ENCODE data around the gene ARL3.

The ARL3 gene

DNA sequence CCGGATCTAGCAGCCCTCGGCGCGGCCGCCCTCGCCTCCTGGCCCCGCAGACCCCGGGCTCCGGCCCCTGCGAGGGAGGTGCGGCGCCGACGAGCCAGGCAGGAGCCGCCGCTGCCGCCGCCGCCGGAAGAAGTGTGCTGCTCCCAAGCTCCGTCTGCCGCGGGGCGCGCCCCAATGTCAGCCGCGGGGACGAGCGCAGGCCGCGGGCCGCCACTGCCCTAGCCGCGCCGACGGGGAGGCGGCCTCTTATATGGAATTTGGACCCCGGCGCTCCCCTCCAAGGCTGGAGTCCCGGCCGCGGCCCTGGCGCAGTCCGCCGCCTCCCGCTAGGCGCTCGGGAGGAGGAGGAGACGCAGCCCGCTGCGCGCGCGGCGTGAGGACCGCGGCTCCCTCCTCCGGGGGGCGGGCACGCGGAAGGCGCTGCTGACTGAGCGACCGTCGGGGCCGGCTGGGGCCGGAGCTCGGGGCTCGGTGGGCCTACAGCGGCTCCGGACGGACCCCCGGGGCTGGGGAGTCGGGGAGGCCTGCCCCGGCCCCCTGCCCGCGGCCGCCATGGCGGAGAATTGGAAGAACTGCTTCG lies 70.0 kb downstream of the ARL3 start, which contains the start of gene TRIM8:
TSS of gene TRIM8 (plus strand) at position 414 of the 580 bp plus-strand sequence. CDS start at position 553, 139 bp downstream.
- H4K20me1 ChIP-seq (ENCODE audit: low read depth, low read length): no peaks in the 10 kb centered on the region
- no peaks in the 10 kb centered on the region for H3K36me3 ChIP-seq (ENCODE audit: low read length)
- peaks cover 6% of the 10 kb centered on the region; the same call in 1 of the 2 replicates for H3K9me3 ChIP-seq (ENCODE audit: insufficient read depth, low read length)
- H3K27ac ChIP-seq (ENCODE audit: low read depth, low read length): peak within 1 kb of the TSS; percentile 87
- no peaks in the 10 kb centered on the region for H3K27me3 ChIP-seq (ENCODE audit: low read length)
- H3K9ac ChIP-seq (ENCODE audit: low read length): peak within 1 kb of the TSS; percentile 84
- peaks cover 28% of the 10 kb centered on the region for H3F3A ChIP-seq (ENCODE audit: insufficient read depth)
- H3K79me2 ChIP-seq (ENCODE audit: insufficient read depth, low read length): peaks cover 20% of the 10 kb centered on the region; the same call in 1 of the 2 replicates
- peak within 1 kb of the TSS; percentile 73 for H3K4me2 ChIP-seq (ENCODE audit: low read depth, low read length, poor library complexity, severe bottlenecking)
- no peak for TF ChIP-seq EZH2phosphoT487 (conservative IDR thresholded peaks at IDR 0.05; ENCODE audit: low read length)
- no peak for TF ChIP-seq CTCF (IDR thresholded peaks at IDR 0.05; ENCODE audit: insufficient read depth, low read length, poor library complexity, severe bottlenecking)
- peak within 1 kb of the TSS; percentile 78 for H2AFZ ChIP-seq (ENCODE audit: low read depth, low read length, severe bottlenecking)
- H3K9me2 ChIP-seq (replicated peaks; ENCODE audit: insufficient read depth, low read length): no peaks in the 10 kb centered on the region
- H3K4me3 ChIP-seq (ENCODE audit: insufficient read depth, low read length, poor library complexity, severe bottlenecking): peak within 1 kb of the TSS; percentile 76

- H3K79me2 ChIP-seq (ENCODE audit: insufficient read depth, low read length): peaks cover 17% of the 10 kb centered on the region; the same call in 1 of the 2 replicates
- H2AFZ ChIP-seq (ENCODE audit: low read depth, low read length, severe bottlenecking): peak overlapping the region; percentile 78
- peaks cover 28% of the 10 kb centered on the region for H3F3A ChIP-seq (ENCODE audit: insufficient read depth)
- H3K36me3 ChIP-seq (ENCODE audit: low read length): no peaks in the 10 kb centered on the region
- H3K27ac ChIP-seq (ENCODE audit: low read depth, low read length): peak overlapping the region; percentile 87
- H3K4me2 ChIP-seq (ENCODE audit: low read depth, low read length, poor library complexity, severe bottlenecking): peak overlapping the region; percentile 73
- H3K27me3 ChIP-seq (ENCODE audit: low read length): no peaks in the 10 kb centered on the region
- no peak for TF ChIP-seq EZH2phosphoT487 (conservative IDR thresholded peaks at IDR 0.05; ENCODE audit: low read length)
- TF ChIP-seq CTCF (IDR thresholded peaks at IDR 0.05; ENCODE audit: insufficient read depth, low read length, poor library complexity, severe bottlenecking): no peak
- no peaks in the 10 kb centered on the region for H4K20me1 ChIP-seq (ENCODE audit: low read depth, low read length)
- H3K9me3 ChIP-seq (ENCODE audit: insufficient read depth, low read length): peaks cover 6% of the 10 kb centered on the region; the same call in 1 of the 2 replicates
- H3K9ac ChIP-seq (ENCODE audit: low read length): peak overlapping the region; percentile 84
- H3K4me3 ChIP-seq (ENCODE audit: insufficient read depth, low read length, poor library complexity, severe bottlenecking): peak overlapping the region; percentile 76
- no peaks in the 10 kb centered on the region for H3K9me2 ChIP-seq (replicated peaks; ENCODE audit: insufficient read depth, low read length)
Observed at GRCh38 chr10:102643336-102644065, 70.7 kb downstream of the ARL3 start.

DNA sequence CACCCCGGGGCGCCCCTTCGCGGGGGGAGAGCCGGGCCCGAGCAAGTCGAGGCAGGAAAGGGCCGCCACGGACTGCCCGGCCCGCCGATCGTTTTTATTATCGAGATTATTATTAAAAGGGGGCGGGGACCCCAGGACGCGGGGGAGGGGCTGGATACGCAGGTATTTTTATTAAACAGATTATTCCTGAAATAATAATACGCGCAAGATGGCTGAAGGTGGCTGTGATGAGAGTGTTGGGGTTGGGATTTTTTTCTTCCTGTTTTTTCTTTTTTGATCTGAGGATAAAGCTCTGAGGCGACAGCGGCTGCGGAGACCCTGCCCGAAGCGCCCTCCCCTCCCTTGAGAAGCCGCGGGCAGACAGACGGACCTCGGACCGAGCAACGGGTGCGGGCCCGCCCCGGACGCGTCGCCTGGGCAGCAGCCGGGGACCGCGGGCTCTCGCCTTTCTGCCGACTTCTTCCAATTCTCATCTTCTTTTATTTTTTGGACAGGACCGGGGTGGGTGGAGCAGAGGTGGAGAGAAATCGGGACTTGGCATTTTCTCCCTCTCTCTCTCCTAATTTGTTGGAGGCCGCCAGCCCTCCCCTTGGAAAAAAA lies 71.4 kb downstream of the ARL3 start:
- Histone ChIP-seq H3K4me3 (ENCODE audit: insufficient read depth, low read length, poor library complexity, severe bottlenecking) (peak overlapping the region; percentile 76), H3K4me2 (ENCODE audit: low read depth, low read length, poor library complexity, severe bottlenecking) (peak overlapping the region; percentile 73), H3K27me3 (ENCODE audit: low read length) (no peaks in the 10 kb centered on the region), H3K79me2 (ENCODE audit: insufficient read depth, low read length) (peaks cover 15% of the 10 kb centered on the region; the same call in 1 of the 2 replicates), H3K27ac (ENCODE audit: low read depth, low read length) (peak overlapping the region; percentile 87), H4K20me1 (ENCODE audit: low read depth, low read length) (no peaks in the 10 kb centered on the region), H3F3A (ENCODE audit: insufficient read depth) (peaks cover 28% of the 10 kb centered on the region), H2AFZ (ENCODE audit: low read depth, low read length, severe bottlenecking) (peak overlapping the region; percentile 78), H3K9me2 (replicated peaks; ENCODE audit: insufficient read depth, low read length) (no peaks in the 10 kb centered on the region), H3K9ac (ENCODE audit: low read length) (peak overlapping the region; percentile 84), H3K9me3 (ENCODE audit: insufficient read depth, low read length) (peaks cover 6% of the 10 kb centered on the region; the same call in 1 of the 2 replicates), H3K36me3 (ENCODE audit: low read length) (no peaks in the 10 kb centered on the region)
- TF ChIP-seq EZH2phosphoT487 (conservative IDR thresholded peaks at IDR 0.05; ENCODE audit: low read length) (no peak), CTCF (IDR thresholded peaks at IDR 0.05; ENCODE audit: insufficient read depth, low read length, poor library complexity, severe bottlenecking) (no peak)

Measured in SU-DHL-6 (cell line).